K562 (cell line): ENCODE data around the gene PAN2. TPM values are rescaled to one million over a fixed set of nuclear protein-coding genes. Genes with fewer than 3 reads are reported as not detected.
A peak's percentile ranks its signal among the peaks of the same experiment; 100 is the strongest.

Experiments used
- ARID2 ChIP-seq: fragments of 450-650 bp; IDR thresholded peaks from 2 replicates; pipeline ENCODE4 v1.6.1; 2017; ENCODE audit warnings: antibody characterized with exemption, mild to moderate bottlenecking
- CLOCK ChIP-seq: fragments of 250-450 bp; sonication (Bioruptor Pico); IDR thresholded peaks from 2 replicates; pipeline ENCODE4 v1.4.0; 2020; ENCODE audit warnings: mild to moderate bottlenecking, moderate library complexity, borderline replicate concordance
- CREB3 ChIP-seq: fragments of 450-650 bp; conservative IDR thresholded peaks from 2 replicates; pipeline ENCODE4 v1.6.1; 2016; ENCODE audit warnings: missing genetic modification characterization, low read depth, mild to moderate bottlenecking, missing compliant biosample characterization, moderate library complexity
- E2F3 ChIP-seq: fragments of 250-450 bp; sonication (Bioruptor Pico); IDR thresholded peaks from 2 replicates; pipeline ENCODE4 v1.4.0; 2020; ENCODE audit warnings: mild to moderate bottlenecking
- FOXP4 ChIP-seq: sonication (generic); formaldehyde crosslinking; IDR thresholded peaks from 2 replicates; pipeline ENCODE4 v1.8.0; 2022; ENCODE audit warnings: mild to moderate bottlenecking, missing genetic modification reagents, borderline replicate concordance
- KLF1 ChIP-seq: fragments of 450-650 bp; IDR thresholded peaks from 2 replicates; pipeline ENCODE4 v1.6.1; 2016; ENCODE audit warnings: missing genetic modification characterization, missing compliant biosample characterization
- MIER1 ChIP-seq: fragments of 450-650 bp; IDR thresholded peaks from 2 replicates; pipeline ENCODE4 v1.6.1; 2016; ENCODE audit warnings: antibody characterized with exemption, mild to moderate bottlenecking, low read depth
- REST ChIP-seq, 2 experiments: fragments of 450-650 bp; formaldehyde crosslinking in 1 of 2; IDR thresholded peaks; 2 replicates each; pipeline versions ENCODE4 v1.4.0 to v1.6.1; 2014 to 2020; ENCODE audit warnings: mild to moderate bottlenecking in 2 of 2, borderline replicate concordance in 1 of 2, low read depth in 1 of 2
- ZNF174 ChIP-seq: fragments of 250-450 bp; sonication (Bioruptor Pico); IDR thresholded peaks from 2 replicates; pipeline ENCODE4 v1.4.0; 2020; ENCODE audit warnings: mild to moderate bottlenecking
- ZNF184 ChIP-seq: sonication (generic); formaldehyde crosslinking; IDR thresholded peaks from 2 replicates; pipeline ENCODE4 v1.5.0; 2020; ENCODE audit warnings: missing genetic modification reagents
- polyA plus RNA-seq, 8 experiments: library from polyadenylated mRNA; depleted of rRNA in 4 of 8; stranded (reverse) in 5 of 8; unstranded in 3 of 8; fragments of >200 nt; fragmentation: Nextera tagmentation in 2 of 8; fragmentation: Illumina TruSeq in 1 of 8; extraction: Ambion mirVana in 2 of 8; extraction: Trizol in 1 of 8; gene quantifications; 2 replicates each; pipeline versions ENCODE4 v1.2.1 to v1.2.3, GENCODE V29; 2011 to 2014; ENCODE audit warnings: inconsistent platforms in 1 of 8, missing spikeins in 1 of 8
- total RNA-seq, 7 experiments: library from RNA; depleted of rRNA in 6 of 7; stranded (reverse); fragments of >200 nt in 6 of 7; fragmentation: Illumina TruSeq in 2 of 7; extraction: Trizol in 2 of 7; gene quantifications; 2 replicates each; pipeline versions ENCODE4 v1.2.1 to v1.2.3, GENCODE V29; 2011 to 2021; ENCODE audit warnings: low replicate concordance in 1 of 7

The PAN2 gene
- total and polyA plus RNA-seq, 9 of the 15 experiments (the other 6 are each of a cell fraction or from before 2014, with no cell fraction given) = 15.0 to 66.1 (median 25.9) TPM

GRCh38 chr12:56315622-56316473, 18.0 kb downstream of the PAN2 start, which contains the start of gene CNPY2 (continued):
- peak; percentile 90 for TF ChIP-seq REST (IDR thresholded peaks at IDR 0.05; ENCODE audit: borderline replicate concordance)
- 0 out of 2 replicates have a peak, but pooled peaks have one; percentile 44 for TF ChIP-seq REST (CRISPR knock-in tag; IDR thresholded peaks at IDR 0.05; ENCODE audit: low read depth)
- peak; percentile 89; the same call in 1 of the 2 replicates for TF ChIP-seq FOXP4 (CRISPR knock-in tag)
- TF ChIP-seq CREB3 = no peak
- no peak for TF ChIP-seq MIER1
- TF ChIP-seq CLOCK (CRISPR knock-in tag) = no peak
- TF ChIP-seq ZNF184 (CRISPR knock-in tag) = no peak
- TF ChIP-seq E2F3 (CRISPR knock-in tag) = no peak
- no peak for TF ChIP-seq ZNF174 (CRISPR knock-in tag)
- TF ChIP-seq KLF1 (tag) = 0 out of 2 replicates have a peak, but pooled peaks have one; percentile 26
- TF ChIP-seq ARID2 = no peak
